ENCODE measurements around the gene IKZF3.
"Not testable (repeated sequence)": the region's sequence is repeated elsewhere in the genome, so short reads cannot be mapped to it uniquely, and the experiment has no call there.

The IKZF3 gene

GRCh38 chr17:39716879-39717536 is 147.1 kb downstream of the IKZF3 start:
- Histone ChIP-seq H3K36me3 (ENCODE audit: control insufficient read depth, insufficient read depth, low read length) (peaks cover 23% of the 10 kb centered on the region), H3K27me3 (ENCODE audit: control insufficient read depth, insufficient read depth, low read length) (no peaks in the 10 kb centered on the region), H3K9ac (ENCODE audit: low read length) (no peak overlapping the region), H3K27ac (ENCODE audit: low read depth, low read length) (no peak overlapping the region), H3K4me3 (ENCODE audit: low read length) (no peak overlapping the region), H3K4me1 (ENCODE audit: control insufficient read depth, insufficient read depth, low read length) (no peaks in the 10 kb centered on the region)

- Histone ChIP-seq H3K27ac (ENCODE audit: low read depth, low read length) (no peak overlapping the region), H3K4me3 (ENCODE audit: low read length) (no peak overlapping the region), H3K27me3 (ENCODE audit: control insufficient read depth, insufficient read depth, low read length) (no peaks in the 10 kb centered on the region), H3K4me1 (ENCODE audit: control insufficient read depth, insufficient read depth, low read length) (no peaks in the 10 kb centered on the region), H3K9ac (ENCODE audit: low read length) (no peak overlapping the region), H3K36me3 (ENCODE audit: control insufficient read depth, insufficient read depth, low read length) (peaks cover 27% of the 10 kb centered on the region)
Observed at GRCh38 chr17:39716073-39716818, 147.9 kb downstream of the IKZF3 start.

GRCh38 chr17:39715375-39716072 is 148.6 kb downstream of the IKZF3 start:
- no peak overlapping the region for H3K4me3 ChIP-seq (ENCODE audit: low read length)
- no peaks in the 10 kb centered on the region for H3K27me3 ChIP-seq (ENCODE audit: control insufficient read depth, insufficient read depth, low read length)
- H3K36me3 ChIP-seq (ENCODE audit: control insufficient read depth, insufficient read depth, low read length) = peaks cover 25% of the 10 kb centered on the region
- H3K27ac ChIP-seq (ENCODE audit: low read depth, low read length) = no peak overlapping the region
- H3K4me1 ChIP-seq (ENCODE audit: control insufficient read depth, insufficient read depth, low read length) = no peaks in the 10 kb centered on the region
- no peak overlapping the region for H3K9ac ChIP-seq (ENCODE audit: low read length)

- Histone ChIP-seq H3K4me3 (ENCODE audit: low read length) (no peak overlapping the region), H3K9ac (ENCODE audit: low read length) (no peak overlapping the region), H3K27ac (ENCODE audit: low read depth, low read length) (no peak overlapping the region), H3K4me1 (ENCODE audit: control insufficient read depth, insufficient read depth, low read length) (no peaks in the 10 kb centered on the region), H3K36me3 (ENCODE audit: control insufficient read depth, insufficient read depth, low read length) (peaks cover 26% of the 10 kb centered on the region), H3K27me3 (ENCODE audit: control insufficient read depth, insufficient read depth, low read length) (no peaks in the 10 kb centered on the region)
Observed at GRCh38 chr17:39714234-39714633, 149.9 kb downstream of the IKZF3 start.

- no peak overlapping the region for H3K27ac ChIP-seq (ENCODE audit: low read depth, low read length)
- no peaks in the 10 kb centered on the region for H3K4me1 ChIP-seq (ENCODE audit: control insufficient read depth, insufficient read depth, low read length)
- no peaks in the 10 kb centered on the region for H3K27me3 ChIP-seq (ENCODE audit: control insufficient read depth, insufficient read depth, low read length)
- H3K4me3 ChIP-seq (ENCODE audit: low read length) = no peak overlapping the region
- peaks cover 26% of the 10 kb centered on the region for H3K36me3 ChIP-seq (ENCODE audit: control insufficient read depth, insufficient read depth, low read length)
- H3K9ac ChIP-seq (ENCODE audit: low read length) = no peak overlapping the region
Observed at GRCh38 chr17:39711851-39712250, 152.3 kb downstream of the IKZF3 start.

DNA sequence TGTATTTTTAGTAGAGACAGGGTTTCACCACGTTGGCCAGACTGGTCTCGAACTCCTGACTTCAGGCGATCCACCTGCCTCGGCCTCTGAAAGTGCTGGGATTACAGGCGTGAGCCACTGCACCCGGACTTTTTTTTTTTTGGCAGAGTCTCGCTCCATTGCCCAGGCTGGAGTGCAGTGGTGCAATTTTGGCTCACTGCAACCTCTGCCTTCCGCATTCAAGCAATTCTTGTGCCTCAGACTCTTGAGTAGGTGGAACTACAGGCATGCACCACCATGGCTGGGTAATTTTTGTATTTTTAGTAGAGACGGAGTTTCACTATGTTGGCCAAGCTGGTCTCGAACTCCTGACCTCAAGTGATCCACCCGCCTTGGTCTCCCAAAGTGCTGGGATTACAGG is 153.0 kb downstream of the IKZF3 start:
- peaks cover 24% of the 10 kb centered on the region for H3K36me3 ChIP-seq (ENCODE audit: control insufficient read depth, insufficient read depth, low read length)
- not testable (repeated sequence) for H3K4me3 ChIP-seq (ENCODE audit: low read length); H3K27ac ChIP-seq (ENCODE audit: low read depth, low read length); H3K4me1 ChIP-seq (ENCODE audit: control insufficient read depth, insufficient read depth, low read length); H3K27me3 ChIP-seq (ENCODE audit: control insufficient read depth, insufficient read depth, low read length); H3K9ac ChIP-seq (ENCODE audit: low read length)

- no peak overlapping the region for H3K9ac ChIP-seq (ENCODE audit: low read length)
- H3K4me1 ChIP-seq (ENCODE audit: control insufficient read depth, insufficient read depth, low read length) = no peaks in the 10 kb centered on the region
- H3K27me3 ChIP-seq (ENCODE audit: control insufficient read depth, insufficient read depth, low read length) = no peaks in the 10 kb centered on the region
- H3K27ac ChIP-seq (ENCODE audit: low read depth, low read length) = no peak overlapping the region
- no peak overlapping the region for H3K4me3 ChIP-seq (ENCODE audit: low read length)
- peaks cover 16% of the 10 kb centered on the region for H3K36me3 ChIP-seq (ENCODE audit: control insufficient read depth, insufficient read depth, low read length)
Observed at GRCh38 chr17:39709998-39710964, 153.8 kb downstream of the IKZF3 start.

- Histone ChIP-seq H3K4me3 (ENCODE audit: low read length) (no peak overlapping the region), H3K4me1 (ENCODE audit: control insufficient read depth, insufficient read depth, low read length) (peaks cover 3% of the 10 kb centered on the region), H3K27ac (ENCODE audit: low read depth, low read length) (no peak overlapping the region), H3K9ac (ENCODE audit: low read length) (no peak overlapping the region), H3K27me3 (ENCODE audit: control insufficient read depth, insufficient read depth, low read length) (no peaks in the 10 kb centered on the region), H3K36me3 (ENCODE audit: control insufficient read depth, insufficient read depth, low read length) (peaks cover 15% of the 10 kb centered on the region)
Observed at GRCh38 chr17:39709319-39709997, 154.7 kb downstream of the IKZF3 start.
